WTC11 (cell line): Measurements from ENCODE around the gene SETD2. TPM values are rescaled to one million over a fixed set of nuclear protein-coding genes. Genes with fewer than 3 reads are reported as not detected.

Experiments used
- ATAC-seq: fragments of 200-7000 bp; cut with Tn5 transposase; 2 replicates; pipeline ENCODE4 v1.10.0; 2021; ENCODE audit warnings: mild to moderate bottlenecking, moderate library complexity
- CTCF ChIA-PET: fragments of 300-600 bp; sonication (Branson Sonifier 250); formaldehyde crosslinking; loops from one replicate; lab custom pipeline; 2021; ENCODE audit warnings: antibody characterized with exemption; lab: Charles Lee
- POLR2A ChIA-PET: fragments of 350-600 bp; sonication (Branson Sonifier 250); formaldehyde crosslinking; loops from one replicate; lab custom pipeline; 2021; ENCODE audit warnings: antibody characterized with exemption; lab: Charles Lee
- DNase-seq: peaks from one replicate; pipeline ENCODE4 v3.0.0; 2021; ENCODE audit warnings: low spot score
- H3K27ac Mint-ChIP-seq: 2 replicates; pipeline ENCODE4 v1.8.0; 2021; ENCODE audit warnings: mixed read lengths
- H3K27me3 Mint-ChIP-seq: 2 replicates; pipeline ENCODE4 v1.8.0; 2021; ENCODE audit warnings: low read depth, mild to moderate bottlenecking, moderate library complexity, mixed read lengths
- H3K36me3 Mint-ChIP-seq: 2 replicates; pipeline ENCODE4 v1.8.0; 2021; ENCODE audit warnings: mixed read lengths
- H3K4me1 Mint-ChIP-seq: 2 replicates; pipeline ENCODE4 v1.8.0; 2022; ENCODE audit warnings: mixed read lengths
- H3K4me3 Mint-ChIP-seq: 2 replicates; pipeline ENCODE4 v1.8.0; 2021; ENCODE audit warnings: mild to moderate bottlenecking, moderate library complexity, mixed read lengths
- H3K9me3 Mint-ChIP-seq: 2 replicates; pipeline ENCODE4 v1.8.0; 2021; ENCODE audit warnings: mixed read lengths
- AFF4 ChIP-seq: sonication (generic); formaldehyde crosslinking; IDR thresholded peaks from 2 replicates; pipeline ENCODE4 v1.8.1; 2023; ENCODE audit warnings: mild to moderate bottlenecking, missing genetic modification reagents, borderline replicate concordance
- ATF2 ChIP-seq: sonication (generic); formaldehyde crosslinking; IDR thresholded peaks from 2 replicates; pipeline ENCODE4 v1.8.1; 2022; ENCODE audit warnings: low read depth, missing genetic modification reagents, borderline replicate concordance
- CDX4 ChIP-seq: fragments of 250-450 bp; sonication (Bioruptor Pico); IDR thresholded peaks from 2 replicates; pipeline ENCODE4 v1.9.0; 2021; ENCODE audit warnings: moderate library complexity, mild to moderate bottlenecking, inconsistent platforms, borderline replicate concordance
- CREB1 ChIP-seq: sonication (generic); formaldehyde crosslinking; IDR thresholded peaks from 2 replicates; pipeline ENCODE4 v1.8.0; 2023; ENCODE audit warnings: mild to moderate bottlenecking, missing genetic modification reagents
- E2F1 ChIP-seq: sonication (generic); formaldehyde crosslinking; IDR thresholded peaks from 2 replicates; pipeline ENCODE4 v1.8.0; 2022; ENCODE audit warnings: mild to moderate bottlenecking, missing genetic modification reagents
- EMX1 ChIP-seq: fragments of 250-450 bp; sonication (Bioruptor Pico); IDR thresholded peaks from 2 replicates; pipeline ENCODE4 v1.8.0; 2021; ENCODE audit warnings: mild to moderate bottlenecking
- FOXJ3 ChIP-seq: sonication (generic); formaldehyde crosslinking; IDR thresholded peaks from 2 replicates; pipeline ENCODE4 v1.9.0; 2021; ENCODE audit warnings: missing genetic modification reagents, mild to moderate bottlenecking, borderline replicate concordance
- FOXP1 ChIP-seq: sonication (generic); formaldehyde crosslinking; IDR thresholded peaks from 2 replicates; pipeline ENCODE4 v1.8.0; 2022; ENCODE audit warnings: missing genetic modification reagents, mild to moderate bottlenecking, moderate library complexity, borderline replicate concordance
- MAX ChIP-seq: sonication (generic); formaldehyde crosslinking; IDR thresholded peaks from 2 replicates; pipeline ENCODE4 v1.8.0; 2022; ENCODE audit warnings: mild to moderate bottlenecking, missing genetic modification reagents
- NFATC4 ChIP-seq: fragments of 250-450 bp; sonication (Bioruptor Pico); IDR thresholded peaks from 2 replicates; pipeline ENCODE4 v1.9.0; 2021; ENCODE audit warnings: mild to moderate bottlenecking
- NR1H2 ChIP-seq: sonication (generic); formaldehyde crosslinking; IDR thresholded peaks from 2 replicates; pipeline ENCODE4 v1.9.0; 2021; ENCODE audit warnings: mild to moderate bottlenecking, moderate library complexity, missing genetic modification reagents
- PRRX2 ChIP-seq: fragments of 250-450 bp; sonication (Bioruptor Pico); IDR thresholded peaks from 2 replicates; pipeline ENCODE4 v1.8.0; 2021; ENCODE audit warnings: mild to moderate bottlenecking
- SMAD4 ChIP-seq: sonication (generic); formaldehyde crosslinking; IDR thresholded peaks from 2 replicates; pipeline ENCODE4 v1.8.0; 2022; ENCODE audit warnings: mild to moderate bottlenecking, missing genetic modification reagents
- STAT6 ChIP-seq: sonication (generic); formaldehyde crosslinking; conservative IDR thresholded peaks from 2 replicates; pipeline ENCODE4 v1.8.1; 2023; ENCODE audit warnings: mild to moderate bottlenecking, low read depth, missing genetic modification reagents, moderate library complexity
- USF1 ChIP-seq: sonication (generic); formaldehyde crosslinking; IDR thresholded peaks from 2 replicates; pipeline ENCODE4 v1.8.0; 2022; ENCODE audit warnings: mild to moderate bottlenecking, missing genetic modification reagents
- ZNF121 ChIP-seq: sonication (generic); formaldehyde crosslinking; IDR thresholded peaks from 2 replicates; pipeline ENCODE4 v1.8.0; 2023; ENCODE audit warnings: missing genetic modification reagents
- ZNF281 ChIP-seq: sonication (generic); formaldehyde crosslinking; IDR thresholded peaks from 2 replicates; pipeline ENCODE4 v1.8.0; 2023; ENCODE audit warnings: mild to moderate bottlenecking, missing genetic modification reagents
- ZNF425 ChIP-seq: fragments of 250-450 bp; sonication (Bioruptor Pico); conservative IDR thresholded peaks from 2 replicates; pipeline ENCODE4 v1.9.0; 2021; ENCODE audit warnings: mild to moderate bottlenecking
- total RNA-seq: library from RNA; stranded (reverse); gene quantifications from 3 replicates; pipeline ENCODE4 v1.2.3, GENCODE V29; 2021

The SETD2 gene
- total RNA-seq, 1 experiment from 2014 or later, result 39.8 TPM

GRCh38 chr3:46982546-46982945, 181.4 kb downstream of the SETD2 start:
- H3K27ac Mint-ChIP-seq, result no peak overlapping the region
- TF ChIP-seq ZNF281 (CRISPR knock-in tag) (no peak), NFATC4 (no peak), E2F1 (CRISPR knock-in tag) (no peak), MAX (CRISPR knock-in tag) (no peak), ZNF425 (no peak), NR1H2 (no peak), STAT6 (CRISPR knock-in tag) (no peak), USF1 (CRISPR knock-in tag) (no peak), CREB1 (CRISPR knock-in tag) (no peak), FOXJ3 (CRISPR knock-in tag) (no peak), ZNF121 (no peak), CDX4 (CRISPR knock-in tag) (no peak), ATF2 (CRISPR knock-in tag) (no peak), FOXP1 (CRISPR knock-in tag) (no peak), EMX1 (CRISPR knock-in tag) (no peak), PRRX2 (no peak), AFF4 (CRISPR knock-in tag) (no peak), SMAD4 (no peak)
- H3K9me3 Mint-ChIP-seq, result no peaks in the 10 kb centered on the region
- no peak overlapping the region; the same call in 1 of the 2 replicates for H3K4me3 Mint-ChIP-seq
- POLR2A ChIA-PET, result interaction anchor here (1.0 to 1.7 kb wide), 3 partner anchors 10 to 398 kb away, joined by 3 to 4 read pairs (median 3); partner anchors contain the start of gene PTPN23
- H3K27me3 Mint-ChIP-seq, result peaks cover 5% of the 10 kb centered on the region
- H3K4me1 Mint-ChIP-seq, result peaks cover 39% of the 10 kb centered on the region
- CTCF ChIA-PET, result interaction anchor here (1.0 to 4.2 kb wide), 14 partner anchors 11 to 388 kb away, joined by 3 to 35 read pairs (median 4); partner anchors contain the start of gene SETD2
- no peaks in the 10 kb centered on the region for H3K36me3 Mint-ChIP-seq
- no peak for DNase-seq
- no peak for ATAC-seq
